ENCODE results near the gene MBD3L3.

- TF ChIP-seq, protein P1, sequence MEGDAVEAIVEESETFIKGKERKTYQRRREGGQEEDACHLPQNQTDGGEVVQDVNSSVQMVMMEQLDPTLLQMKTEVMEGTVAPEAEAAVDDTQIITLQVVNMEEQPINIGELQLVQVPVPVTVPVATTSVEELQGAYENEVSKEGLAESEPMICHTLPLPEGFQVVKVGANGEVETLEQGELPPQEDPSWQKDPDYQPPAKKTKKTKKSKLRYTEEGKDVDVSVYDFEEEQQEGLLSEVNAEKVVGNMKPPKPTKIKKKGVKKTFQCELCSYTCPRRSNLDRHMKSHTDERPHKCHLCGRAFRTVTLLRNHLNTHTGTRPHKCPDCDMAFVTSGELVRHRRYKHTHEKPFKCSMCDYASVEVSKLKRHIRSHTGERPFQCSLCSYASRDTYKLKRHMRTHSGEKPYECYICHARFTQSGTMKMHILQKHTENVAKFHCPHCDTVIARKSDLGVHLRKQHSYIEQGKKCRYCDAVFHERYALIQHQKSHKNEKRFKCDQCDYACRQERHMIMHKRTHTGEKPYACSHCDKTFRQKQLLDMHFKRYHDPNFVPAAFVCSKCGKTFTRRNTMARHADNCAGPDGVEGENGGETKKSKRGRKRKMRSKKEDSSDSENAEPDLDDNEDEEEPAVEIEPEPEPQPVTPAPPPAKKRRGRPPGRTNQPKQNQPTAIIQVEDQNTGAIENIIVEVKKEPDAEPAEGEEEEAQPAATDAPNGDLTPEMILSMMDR (IDR thresholded peaks at IDR 0.05; ENCODE audit: low read length) = no peak
- no peak for TF ChIP-seq EZH2 (optimal IDR thresholded peaks at IDR 0.05; ENCODE audit: low read depth, low read length)
These were observed 11.4 kb upstream of the MBD3L3 start for GRCh38 chr19:7069904-7070226.
